GM12891 (cell line): Measurements from ENCODE around the gene SIRT5.

Source experiments
- DNase-seq: peaks from one replicate; pipeline ENCODE4 v3.0.0; 2011; ENCODE audit warnings: low spot score; ENCODE audit not compliant: insufficient read length
- FAIRE-seq: peaks from 2 replicates; lab custom pipeline; 2011; peaks lifted over from hg19 to GRCh38; lab: Jason Lieb, UNC
- PAX5 ChIP-seq: IDR thresholded peaks from 2 replicates; pipeline ENCODE4 v1.6.1; 2011; ENCODE audit warnings: low read length, moderate library complexity, mild to moderate bottlenecking; ENCODE audit not compliant: insufficient read depth, severe bottlenecking
- POLR2A ChIP-seq: IDR thresholded peaks from 2 replicates; pipeline ENCODE4 v1.6.1; 2011; ENCODE audit warnings: low read depth, low read length, control low read depth
- POLR2AphosphoS5 ChIP-seq: IDR thresholded peaks from 2 replicates; pipeline ENCODE4 v1.6.1; 2011; ENCODE audit warnings: low read depth, low read length, control low read depth
- POU2F2 ChIP-seq: IDR thresholded peaks from 2 replicates; pipeline ENCODE4 v1.6.1; 2011; ENCODE audit warnings: low read depth, mild to moderate bottlenecking, control low read depth, low read length, moderate library complexity
- SPI1 ChIP-seq: IDR thresholded peaks from 2 replicates; pipeline ENCODE4 v1.6.1; 2011; ENCODE audit warnings: low read depth, low read length, control low read depth
- TAF1 ChIP-seq: IDR thresholded peaks from 2 replicates; pipeline ENCODE4 v1.6.1; 2011; ENCODE audit warnings: low read depth, low read length, control low read depth

The SIRT5 gene

GRCh38 chr6:13563009-13563408 lies 11.4 kb upstream of the SIRT5 start:
- FAIRE-seq (no peak), DNase-seq (no peak)
- TF ChIP-seq POLR2AphosphoS5 (no peak), TAF1 (no peak), POLR2A (no peak)

- FAIRE-seq: no peak
- DNase-seq: no peak
- TF ChIP-seq PAX5 (no peak), TAF1 (no peak), POU2F2 (no peak), SPI1 (no peak), POLR2AphosphoS5 (no peak), POLR2A (no peak)
Measured at GRCh38 chr6:13565921-13566320, 8.5 kb upstream of the SIRT5 start.

- TF ChIP-seq POLR2AphosphoS5: no peak
- TF ChIP-seq TAF1: no peak
- no peak for FAIRE-seq
Measured at GRCh38 chr6:13566500-13566899, 7.9 kb upstream of the SIRT5 start.

GRCh38 chr6:13568970-13569369 lies 5.4 kb upstream of the SIRT5 start:
- no peak for TF ChIP-seq TAF1
- TF ChIP-seq PAX5: no peak
- TF ChIP-seq POLR2AphosphoS5: no peak
- no peak for TF ChIP-seq POU2F2
- no peak for TF ChIP-seq POLR2A
- TF ChIP-seq SPI1: no peak
- DNase-seq: no peak
- no peak for FAIRE-seq

More at GRCh38 chr6:13566500-13566899, 7.9 kb upstream of the SIRT5 start:
- DNase-seq: no peak

- TF ChIP-seq POLR2AphosphoS5: no peak
- no peak for TF ChIP-seq POLR2A
- no peak for TF ChIP-seq SPI1
- TF ChIP-seq TAF1: no peak
- no peak for TF ChIP-seq PAX5
- TF ChIP-seq POU2F2: no peak
- DNase-seq: no peak
- FAIRE-seq: no peak
Measured at GRCh38 chr6:13572240-13572639, 2.2 kb upstream of the SIRT5 start.

- no peak for TF ChIP-seq POLR2AphosphoS5
- TF ChIP-seq PAX5: no peak
- TF ChIP-seq POU2F2: no peak
- no peak for TF ChIP-seq TAF1
- TF ChIP-seq SPI1: no peak
- TF ChIP-seq POLR2A: no peak
- FAIRE-seq: no peak
- no peak for DNase-seq
Measured at GRCh38 chr6:13572951-13573654, 1.3 kb upstream of the SIRT5 start.

GRCh38 chr6:13573669-13574110 lies 711 bp upstream of the SIRT5 start:
- TF ChIP-seq SPI1 (no peak), PAX5 (no peak), POLR2AphosphoS5 (no peak), POU2F2 (no peak), TAF1 (no peak), POLR2A (no peak)
- FAIRE-seq (peak; percentile 79), DNase-seq (no peak)

- DNase-seq: peak; percentile 93
- peak; percentile 97 for FAIRE-seq
Measured at GRCh38 chr6:13574149-13574570, 241 bp upstream of the SIRT5 start.

GRCh38 chr6:13575377-13575775 lies 975 bp downstream of the SIRT5 start:
- FAIRE-seq: no peak
- no peak for TF ChIP-seq PAX5
- no peak for TF ChIP-seq POLR2A
- no peak for TF ChIP-seq SPI1
- TF ChIP-seq POLR2AphosphoS5: no peak
- no peak for TF ChIP-seq TAF1
- no peak for TF ChIP-seq POU2F2
- no peak for DNase-seq

More at GRCh38 chr6:13574149-13574570, 241 bp upstream of the SIRT5 start:
- TF ChIP-seq POU2F2 (0 out of 2 replicates have a peak, but pooled peaks have one; percentile 9), TAF1 (peak; percentile 12; the same call in 1 of the 2 replicates), POLR2AphosphoS5 (peak; percentile 32; the same call in 1 of the 2 replicates), POLR2A (no peak; the same call in 1 of the 2 replicates), SPI1 (no peak), PAX5 (no peak)

- TF ChIP-seq PAX5 (no peak), POU2F2 (no peak), TAF1 (no peak), POLR2AphosphoS5 (no peak), SPI1 (no peak), POLR2A (no peak)
- FAIRE-seq: no peak
- no peak for DNase-seq
Measured at GRCh38 chr6:13576017-13576416, 1.6 kb downstream of the SIRT5 start.
